ENCODE data around the gene LRRC3. TPM values are rescaled to one million over a fixed set of nuclear protein-coding genes. Genes with fewer than 3 reads are reported as not detected.

The LRRC3 gene
- total RNA-seq, 1 experiment from 2014 or later, result 4.7 TPM

DNA sequence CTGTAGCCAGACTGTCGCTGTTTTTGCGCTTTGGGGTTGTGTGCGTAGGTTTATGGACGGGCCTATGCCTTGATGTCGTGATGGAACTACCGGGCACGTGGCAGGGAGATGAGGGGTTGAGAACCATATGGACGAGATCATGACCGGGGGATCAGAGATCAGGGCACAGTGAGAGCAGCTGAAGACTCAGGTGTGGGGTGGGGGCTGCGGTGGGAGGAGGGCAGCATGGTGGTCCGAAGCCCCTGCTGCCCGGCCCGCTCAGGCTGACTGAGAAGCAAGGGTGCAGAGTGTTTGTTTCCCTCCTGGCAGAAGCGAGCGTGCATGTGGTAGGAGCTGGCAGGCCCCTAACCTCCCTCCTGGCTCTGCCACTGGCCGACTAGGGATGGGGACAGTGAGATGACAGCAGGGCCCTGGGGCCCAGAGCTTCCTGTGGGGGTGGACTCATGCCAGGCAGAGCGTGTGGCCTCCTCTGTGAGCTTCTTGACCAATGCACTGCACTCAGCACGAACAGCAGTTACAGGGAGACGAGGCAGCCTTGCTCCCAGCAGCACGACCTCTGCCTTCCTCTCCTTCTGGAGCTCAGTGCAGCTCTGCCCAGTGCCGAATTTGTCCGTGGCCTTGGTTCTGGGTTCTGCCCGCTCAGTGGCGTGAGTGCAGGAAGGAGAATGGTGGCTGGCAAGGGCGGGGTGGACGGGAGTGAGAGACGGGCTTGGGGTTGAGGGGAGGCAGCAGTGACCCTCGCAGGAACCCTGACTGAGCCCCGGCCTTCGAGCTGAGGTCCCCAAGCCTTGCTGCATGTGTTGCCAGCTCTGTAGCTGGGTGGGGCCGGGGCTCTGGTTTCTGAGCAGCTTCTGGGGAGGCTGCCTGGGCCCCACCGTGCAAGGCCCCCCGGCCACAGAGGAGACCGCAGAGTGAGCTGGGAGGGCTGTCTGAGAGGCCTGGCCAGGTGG, 22.2 kb upstream of the LRRC3 start:
- Histone ChIP-seq H3K36me3 (ENCODE audit: control insufficient read depth, insufficient read depth, low read length) (no peaks in the 10 kb centered on the region), H3K9me3 (peaks cover 10% of the 10 kb centered on the region), H3K27me3 (replicated peaks; ENCODE audit: control insufficient read depth, insufficient read depth, low read length) (no peaks in the 10 kb centered on the region), H3K4me1 (no peaks in the 10 kb centered on the region), H3K4me3 (ENCODE audit: low read depth, low read length) (no peak overlapping the region)
- Mint-ChIP-seq H3K9me3 (ENCODE audit: unreplicated experiment) (peaks cover 21% of the 10 kb centered on the region), H3K4me1 (ENCODE audit: low read depth, unreplicated experiment) (no peaks in the 10 kb centered on the region), H3K27me3 (ENCODE audit: insufficient read depth, unreplicated experiment) (no peaks in the 10 kb centered on the region), H3K36me3 (ENCODE audit: insufficient read depth, unreplicated experiment) (no peaks in the 10 kb centered on the region), H3K27ac (ENCODE audit: unreplicated experiment) (no peak overlapping the region), H3K4me3 (ENCODE audit: unreplicated experiment) (no peak overlapping the region)
- ChIA-PET CTCF (no interaction called here), POLR2A (no interaction called here)
- peak in 1 of 2 experiments; percentile 27 for DNase-seq
- intact Hi-C loops (cut with micrococcal nuclease; ENCODE audit: unreplicated experiment), result no loop called here
- no TSS peak for BruUV-seq (replicated peaks)
- TF ChIP-seq, protein P1, sequence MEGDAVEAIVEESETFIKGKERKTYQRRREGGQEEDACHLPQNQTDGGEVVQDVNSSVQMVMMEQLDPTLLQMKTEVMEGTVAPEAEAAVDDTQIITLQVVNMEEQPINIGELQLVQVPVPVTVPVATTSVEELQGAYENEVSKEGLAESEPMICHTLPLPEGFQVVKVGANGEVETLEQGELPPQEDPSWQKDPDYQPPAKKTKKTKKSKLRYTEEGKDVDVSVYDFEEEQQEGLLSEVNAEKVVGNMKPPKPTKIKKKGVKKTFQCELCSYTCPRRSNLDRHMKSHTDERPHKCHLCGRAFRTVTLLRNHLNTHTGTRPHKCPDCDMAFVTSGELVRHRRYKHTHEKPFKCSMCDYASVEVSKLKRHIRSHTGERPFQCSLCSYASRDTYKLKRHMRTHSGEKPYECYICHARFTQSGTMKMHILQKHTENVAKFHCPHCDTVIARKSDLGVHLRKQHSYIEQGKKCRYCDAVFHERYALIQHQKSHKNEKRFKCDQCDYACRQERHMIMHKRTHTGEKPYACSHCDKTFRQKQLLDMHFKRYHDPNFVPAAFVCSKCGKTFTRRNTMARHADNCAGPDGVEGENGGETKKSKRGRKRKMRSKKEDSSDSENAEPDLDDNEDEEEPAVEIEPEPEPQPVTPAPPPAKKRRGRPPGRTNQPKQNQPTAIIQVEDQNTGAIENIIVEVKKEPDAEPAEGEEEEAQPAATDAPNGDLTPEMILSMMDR (IDR thresholded peaks at IDR 0.05; ENCODE audit: insufficient read depth in 1 of 2, low read depth in 1 of 2, low read length in 1 of 2, severe bottlenecking in 1 of 2, unreplicated experiment in 1 of 2), result no peak

DNA sequence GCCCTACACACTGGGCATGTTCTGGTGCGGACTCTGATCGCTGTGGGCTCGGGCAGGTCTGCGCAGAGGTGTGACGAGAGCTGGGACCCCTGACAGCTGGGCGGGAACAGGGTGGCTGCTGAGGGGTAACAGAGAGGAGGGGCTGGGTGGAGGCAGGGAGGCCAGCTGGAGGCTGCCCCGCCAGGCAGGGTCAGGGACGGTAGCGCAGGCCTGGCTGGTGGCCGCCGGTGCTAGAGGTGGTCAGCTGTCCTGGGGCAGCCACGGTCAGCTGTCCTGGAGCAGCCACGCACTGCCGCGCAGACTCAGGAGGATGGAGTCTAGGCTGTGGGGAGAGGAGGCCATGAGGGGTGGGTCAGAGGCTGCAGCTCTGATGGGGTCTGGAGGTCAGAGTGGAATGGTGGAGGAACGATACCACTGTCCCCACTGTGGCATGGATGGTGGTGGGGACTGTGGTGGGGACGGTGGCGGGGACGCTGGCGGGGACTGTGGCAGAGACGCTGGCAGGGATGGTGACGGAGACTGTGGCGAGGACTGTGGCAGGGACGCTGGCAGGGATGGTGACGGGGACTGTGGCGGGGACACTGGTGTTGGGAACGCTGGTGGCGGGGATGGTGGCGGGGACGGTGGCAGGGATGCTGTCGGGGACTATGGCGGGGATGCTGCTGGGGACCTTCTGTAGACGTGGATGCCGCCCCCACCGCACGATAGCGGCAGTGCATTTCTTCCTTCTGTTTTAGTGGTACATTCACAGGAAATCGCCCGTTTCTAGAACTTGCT, 21.3 kb upstream of the LRRC3 start:
- ChIA-PET POLR2A (no interaction called here), CTCF (no interaction called here)
- H3K27me3 ChIP-seq (replicated peaks; ENCODE audit: control insufficient read depth, insufficient read depth, low read length), result no peaks in the 10 kb centered on the region
- no peak for DNase-seq
- H3K4me3 ChIP-seq (ENCODE audit: low read depth, low read length), result no peak overlapping the region
- Mint-ChIP-seq H3K9me3 (ENCODE audit: unreplicated experiment) (peaks cover 21% of the 10 kb centered on the region), H3K4me3 (ENCODE audit: unreplicated experiment) (no peak overlapping the region), H3K27ac (ENCODE audit: unreplicated experiment) (no peak overlapping the region), H3K36me3 (ENCODE audit: insufficient read depth, unreplicated experiment) (no peaks in the 10 kb centered on the region), H3K27me3 (ENCODE audit: insufficient read depth, unreplicated experiment) (no peaks in the 10 kb centered on the region), H3K4me1 (ENCODE audit: low read depth, unreplicated experiment) (no peaks in the 10 kb centered on the region)
- TF ChIP-seq, protein P1 (IDR thresholded peaks at IDR 0.05; ENCODE audit: insufficient read depth in 1 of 2, low read depth in 1 of 2, low read length in 1 of 2, severe bottlenecking in 1 of 2, unreplicated experiment in 1 of 2), result no peak
- peaks cover 8% of the 10 kb centered on the region for H3K9me3 ChIP-seq
- BruUV-seq (replicated peaks), result no TSS peak
- H3K4me1 ChIP-seq, result no peaks in the 10 kb centered on the region
- intact Hi-C loops (cut with micrococcal nuclease; ENCODE audit: unreplicated experiment), result no loop called here
- H3K36me3 ChIP-seq (ENCODE audit: control insufficient read depth, insufficient read depth, low read length), result no peaks in the 10 kb centered on the region

DNA sequence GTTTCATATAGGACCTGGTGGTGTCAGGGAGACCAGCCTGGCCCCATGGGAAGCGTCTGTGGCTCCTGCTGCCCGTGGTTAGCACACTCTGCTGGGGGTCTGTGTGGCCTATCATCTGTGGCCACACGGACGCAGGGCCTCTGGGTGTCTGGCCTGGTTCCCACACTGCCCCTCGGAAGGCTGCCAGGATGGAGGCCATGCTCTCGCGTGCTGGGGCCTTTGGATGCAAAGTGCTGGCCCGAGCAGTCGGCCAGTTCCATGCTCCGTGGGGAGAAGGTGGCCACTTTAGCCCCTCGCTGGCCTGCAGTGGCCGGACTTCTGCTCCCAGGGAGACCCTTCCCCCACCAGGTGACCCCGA, 20.8 kb upstream of the LRRC3 start:
- intact Hi-C loops (cut with micrococcal nuclease; ENCODE audit: unreplicated experiment), result no loop called here
- peaks cover 19% of the 10 kb centered on the region for H3K9me3 Mint-ChIP-seq (ENCODE audit: unreplicated experiment)
- Histone ChIP-seq H3K27me3 (replicated peaks; ENCODE audit: control insufficient read depth, insufficient read depth, low read length) (no peaks in the 10 kb centered on the region), H3K36me3 (ENCODE audit: control insufficient read depth, insufficient read depth, low read length) (no peaks in the 10 kb centered on the region), H3K4me1 (no peaks in the 10 kb centered on the region), H3K9me3 (peaks cover 4% of the 10 kb centered on the region; the same call in 1 of the 2 replicates), H3K4me3 (ENCODE audit: low read depth, low read length) (no peak overlapping the region)
- H3K36me3 Mint-ChIP-seq (ENCODE audit: insufficient read depth, unreplicated experiment), result no peaks in the 10 kb centered on the region
- BruUV-seq (replicated peaks), result no TSS peak
- TF ChIP-seq, protein P1 (IDR thresholded peaks at IDR 0.05; ENCODE audit: insufficient read depth in 1 of 2, low read depth in 1 of 2, low read length in 1 of 2, severe bottlenecking in 1 of 2, unreplicated experiment in 1 of 2), result no peak
- no peak overlapping the region for H3K4me3 Mint-ChIP-seq (ENCODE audit: unreplicated experiment)
- DNase-seq, result peak in 1 of 2 experiments; percentile 19
- H3K27ac Mint-ChIP-seq (ENCODE audit: unreplicated experiment), result no peak overlapping the region
- H3K4me1 Mint-ChIP-seq (ENCODE audit: low read depth, unreplicated experiment), result no peaks in the 10 kb centered on the region
- ChIA-PET POLR2A (no interaction called here), CTCF (no interaction called here)
- no peaks in the 10 kb centered on the region for H3K27me3 Mint-ChIP-seq (ENCODE audit: insufficient read depth, unreplicated experiment)
